HCT116 (cell line): Measurements from ENCODE around the gene CCDC91.

Source experiments
- POLR2AphosphoS5 ChIP-seq: IDR thresholded peaks from 2 replicates; pipeline ENCODE4 v1.6.1; 2011; ENCODE audit warnings: mild to moderate bottlenecking, low read depth, low read length, moderate library complexity
- TCF7L2 ChIP-seq: IDR thresholded peaks from 2 replicates; pipeline ENCODE4 v1.7.0; 2011; ENCODE audit warnings: borderline replicate concordance, inconsistent platforms; ENCODE audit not compliant: insufficient read depth, insufficient read length; ENCODE audit errors: extremely low read depth
- TF ChIP-seq, protein P1 (sequence below), 3 experiments: fragments of 200-600 bp in 1 of 3; sonication (generic) in 1 of 3; IDR thresholded peaks in 2 of 3; conservative IDR thresholded peaks in 1 of 3; 2 replicates each; pipeline ENCODE4 v1.5.1; 2012 to 2017; ENCODE audit warnings: low read depth in 2 of 3, low read length in 2 of 3, antibody characterized with exemption in 1 of 3, borderline replicate concordance in 1 of 3, control low read depth in 1 of 3, mild to moderate bottlenecking in 1 of 3, mixed read lengths in 1 of 3, mixed run types in 1 of 3, moderate library complexity in 1 of 3; ENCODE audit not compliant: insufficient read depth in 1 of 3

GRCh38 chr12:28349196-28349595 is 158.9 kb downstream of the CCDC91 start:
- TF ChIP-seq, protein P1, sequence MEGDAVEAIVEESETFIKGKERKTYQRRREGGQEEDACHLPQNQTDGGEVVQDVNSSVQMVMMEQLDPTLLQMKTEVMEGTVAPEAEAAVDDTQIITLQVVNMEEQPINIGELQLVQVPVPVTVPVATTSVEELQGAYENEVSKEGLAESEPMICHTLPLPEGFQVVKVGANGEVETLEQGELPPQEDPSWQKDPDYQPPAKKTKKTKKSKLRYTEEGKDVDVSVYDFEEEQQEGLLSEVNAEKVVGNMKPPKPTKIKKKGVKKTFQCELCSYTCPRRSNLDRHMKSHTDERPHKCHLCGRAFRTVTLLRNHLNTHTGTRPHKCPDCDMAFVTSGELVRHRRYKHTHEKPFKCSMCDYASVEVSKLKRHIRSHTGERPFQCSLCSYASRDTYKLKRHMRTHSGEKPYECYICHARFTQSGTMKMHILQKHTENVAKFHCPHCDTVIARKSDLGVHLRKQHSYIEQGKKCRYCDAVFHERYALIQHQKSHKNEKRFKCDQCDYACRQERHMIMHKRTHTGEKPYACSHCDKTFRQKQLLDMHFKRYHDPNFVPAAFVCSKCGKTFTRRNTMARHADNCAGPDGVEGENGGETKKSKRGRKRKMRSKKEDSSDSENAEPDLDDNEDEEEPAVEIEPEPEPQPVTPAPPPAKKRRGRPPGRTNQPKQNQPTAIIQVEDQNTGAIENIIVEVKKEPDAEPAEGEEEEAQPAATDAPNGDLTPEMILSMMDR (IDR thresholded peaks at IDR 0.05 in 2 of 3, conservative IDR thresholded peaks at IDR 0.05 in 1 of 3; ENCODE audit: borderline replicate concordance in 1 of 3, insufficient read depth in 1 of 3, low read depth in 2 of 3, low read length in 2 of 3) = no peak
- no peak for TF ChIP-seq TCF7L2
- TF ChIP-seq POLR2AphosphoS5 = no peak
